Suprapubic skin (tissue), 4 donors: ENCODE data around the gene PTPRN2.

ENCODE experiments used
- CTCF ChIP-seq, 2 donors: fragments of 200-600 bp in 1 of 2; fragments of 450-650 bp in 1 of 2; sonication (generic) in 1 of 2; IDR thresholded peaks; one replicate each; pipeline ENCODE4 v1.5.1; 2016 to 2019; ENCODE audit warnings: antibody characterized with exemption in 2 of 2, mild to moderate bottlenecking in 1 of 2, moderate library complexity in 1 of 2
- EP300 ChIP-seq: sonication (generic); formaldehyde crosslinking; IDR thresholded peaks from one replicate; pipeline ENCODE4 v1.6.1; 2017; ENCODE audit warnings: antibody characterized with exemption
- POLR2A ChIP-seq, 2 donors: fragments of 450-650 bp; IDR thresholded peaks; one replicate each; pipeline ENCODE4 v1.6.1; 2017; ENCODE audit warnings: antibody characterized with exemption in 2 of 2, mild to moderate bottlenecking in 2 of 2, moderate library complexity in 2 of 2
- POLR2AphosphoS5 ChIP-seq, 3 donors: sonication (generic); formaldehyde crosslinking; IDR thresholded peaks; one replicate each; pipeline ENCODE4 v1.6.1; 2017; ENCODE audit warnings: antibody characterized with exemption in 3 of 3

- TF ChIP-seq POLR2AphosphoS5 (IDR thresholded peaks at IDR 0.05), result no peak
- TF ChIP-seq CTCF (IDR thresholded peaks at IDR 0.05), result no peak
- TF ChIP-seq POLR2A (IDR thresholded peaks at IDR 0.05), result no peak
- no peak for TF ChIP-seq EP300
These were observed 924.5 kb downstream of the PTPRN2 start for GRCh38 chr7:157662981-157663716.
